Inferior parietal cortex (tissue), 1 donor: ENCODE results near the gene GRAMD1B.
A peak's percentile ranks its signal among the peaks of the same experiment; 100 is the strongest.

ENCODE experiments used
- DNase-seq: peaks from one replicate; pipeline ENCODE4 v3.0.0-alpha.2; 2016; ENCODE audit errors: extremely low spot score

The GRAMD1B gene

GRCh38 chr11:123535401-123535800, 105.3 kb downstream of the GRAMD1B start:
- DNase-seq = no peak

GRCh38 chr11:123536690-123537437, 106.8 kb downstream of the GRAMD1B start:
- no peak for DNase-seq

GRCh38 chr11:123537726-123538125, 107.7 kb downstream of the GRAMD1B start:
- no peak for DNase-seq

GRCh38 chr11:123543797-123544196, 113.7 kb downstream of the GRAMD1B start:
- no peak for DNase-seq

GRCh38 chr11:123544631-123545375, 114.7 kb downstream of the GRAMD1B start:
- peak; percentile 74 for DNase-seq

GRCh38 chr11:123545726-123546270, 115.7 kb downstream of the GRAMD1B start:
- no peak for DNase-seq

GRCh38 chr11:123546515-123546914, 116.4 kb downstream of the GRAMD1B start:
- no peak for DNase-seq

- DNase-seq = no peak
Observed at GRCh38 chr11:123547180-123547579, 117.1 kb downstream of the GRAMD1B start.

- DNase-seq = no peak
Observed at GRCh38 chr11:123548774-123549173, 118.7 kb downstream of the GRAMD1B start.

GRCh38 chr11:123549926-123550917, 120.2 kb downstream of the GRAMD1B start:
- DNase-seq = no peak

- no peak for DNase-seq
Observed at GRCh38 chr11:123551079-123551478, 121.0 kb downstream of the GRAMD1B start.

GRCh38 chr11:123556633-123557032, 126.6 kb downstream of the GRAMD1B start:
- no peak for DNase-seq

GRCh38 chr11:123558536-123559315, 128.7 kb downstream of the GRAMD1B start:
- DNase-seq = no peak

- no peak for DNase-seq
Observed at GRCh38 chr11:123559523-123559955, 129.5 kb downstream of the GRAMD1B start.

GRCh38 chr11:123560006-123560405, 129.9 kb downstream of the GRAMD1B start:
- peak; percentile 77 for DNase-seq

GRCh38 chr11:123561431-123561800, 131.3 kb downstream of the GRAMD1B start:
- DNase-seq = no peak

- no peak for DNase-seq
Observed at GRCh38 chr11:123562158-123562557, 132.1 kb downstream of the GRAMD1B start.

GRCh38 chr11:123562829-123563228, 132.8 kb downstream of the GRAMD1B start:
- no peak for DNase-seq

- no peak for DNase-seq
Observed at GRCh38 chr11:123564221-123564620, 134.2 kb downstream of the GRAMD1B start.

GRCh38 chr11:123566852-123567251, 136.8 kb downstream of the GRAMD1B start:
- no peak for DNase-seq

- DNase-seq = no peak
Observed at GRCh38 chr11:123567466-123567865, 137.4 kb downstream of the GRAMD1B start.
